HepG2 (cell line): ENCODE results near the gene USP30. TPM values are rescaled to one million over a fixed set of nuclear protein-coding genes. Genes with fewer than 3 reads are reported as not detected.

Experiments
- AGO2 ChIP-seq: fragments of 200-400 bp; formaldehyde crosslinking; optimal IDR thresholded peaks from 2 replicates; pipeline ENCODE3; 2017; ENCODE audit warnings: mild to moderate bottlenecking, low read depth, low read length, moderate library complexity
- BRCA1 ChIP-seq: sonication (generic); formaldehyde crosslinking; IDR thresholded peaks from 2 replicates; pipeline ENCODE4 v1.4.0; 2020; ENCODE audit warnings: missing genetic modification reagents
- CBX5 ChIP-seq: sonication (generic); formaldehyde crosslinking; IDR thresholded peaks from 2 replicates; pipeline ENCODE4 v1.4.0; 2020; ENCODE audit warnings: missing genetic modification reagents, borderline replicate concordance
- EHMT2 ChIP-seq: fragments of 200-600 bp; sonication (generic); IDR thresholded peaks from 2 replicates; pipeline ENCODE4 v1.7.0; 2017; ENCODE audit warnings: antibody characterized with exemption, low read depth, low read length, borderline replicate concordance
- GFI1 ChIP-seq: sonication (generic); formaldehyde crosslinking; IDR thresholded peaks from 2 replicates; pipeline ENCODE4 v1.5.0; 2020; ENCODE audit warnings: missing genetic modification reagents, mild to moderate bottlenecking, borderline replicate concordance
- HNRNPUL1 ChIP-seq: fragments of 200-400 bp; formaldehyde crosslinking; IDR thresholded peaks from 2 replicates; pipeline ENCODE4 v1.6.1; 2017; ENCODE audit warnings: low read depth, mild to moderate bottlenecking, low read length, moderate library complexity
- KDM2A ChIP-seq: sonication (generic); formaldehyde crosslinking; IDR thresholded peaks from 2 replicates; pipeline ENCODE4 v1.4.0; 2020; ENCODE audit warnings: low read depth, missing genetic modification reagents, borderline replicate concordance
- MAZ ChIP-seq, 2 experiments: sonication (generic) in 1 of 2; formaldehyde crosslinking in 1 of 2; IDR thresholded peaks; 2 replicates each; pipeline versions ENCODE4 v1.5.0 to v1.6.1; 2012 to 2020; ENCODE audit warnings: low read depth in 2 of 2, mild to moderate bottlenecking in 2 of 2, borderline replicate concordance in 1 of 2, improper control_type of control experiment in 1 of 2, low read length in 1 of 2, missing genetic modification reagents in 1 of 2, moderate library complexity in 1 of 2
- MYC ChIP-seq: sonication (generic); formaldehyde crosslinking; IDR thresholded peaks from 2 replicates; pipeline ENCODE4 v1.9.0; 2021; ENCODE audit warnings: missing genetic modification reagents, borderline replicate concordance
- MYNN ChIP-seq: sonication (generic); formaldehyde crosslinking; IDR thresholded peaks from 2 replicates; pipeline ENCODE4 v1.4.0; 2020; ENCODE audit warnings: mild to moderate bottlenecking, low read depth, missing genetic modification reagents
- REL ChIP-seq: sonication (generic); formaldehyde crosslinking; conservative IDR thresholded peaks from 2 replicates; pipeline ENCODE4 v1.8.0; 2022; ENCODE audit warnings: mild to moderate bottlenecking, missing genetic modification reagents, moderate library complexity
- YEATS2 ChIP-seq: sonication (generic); formaldehyde crosslinking; IDR thresholded peaks from 2 replicates; pipeline ENCODE4 v1.4.0; 2020; ENCODE audit warnings: missing genetic modification reagents, borderline replicate concordance
- ZNF256 ChIP-seq: sonication (generic); formaldehyde crosslinking; conservative IDR thresholded peaks from 2 replicates; pipeline ENCODE4 v1.4.0; 2020; ENCODE audit warnings: missing genetic modification reagents
- ZNF383 ChIP-seq: sonication (generic); formaldehyde crosslinking; IDR thresholded peaks from 2 replicates; pipeline ENCODE4 v1.4.0; 2020; ENCODE audit warnings: missing genetic modification reagents, mild to moderate bottlenecking, borderline replicate concordance
- ZNF550 ChIP-seq: sonication (generic); formaldehyde crosslinking; IDR thresholded peaks from 2 replicates; pipeline ENCODE4 v1.4.0; 2020; ENCODE audit warnings: mild to moderate bottlenecking, missing genetic modification reagents, borderline replicate concordance
- ZNF816 ChIP-seq: sonication (generic); formaldehyde crosslinking; IDR thresholded peaks from 2 replicates; pipeline ENCODE4 v1.8.0; 2022; ENCODE audit warnings: missing genetic modification reagents, mild to moderate bottlenecking, borderline replicate concordance
- polyA plus RNA-seq, 8 experiments: library from polyadenylated mRNA; depleted of rRNA in 3 of 8; stranded (reverse) in 7 of 8; unstranded in 1 of 8; fragments of >200 nt; fragmentation: Illumina TruSeq in 4 of 8; extraction: Trizol in 4 of 8; gene quantifications; 2 replicates each; pipeline versions ENCODE4 v1.2.1 to v1.2.3, GENCODE V29; 2011 to 2016; ENCODE audit warnings: low read depth in 4 of 8, missing spikeins in 1 of 8, mixed read lengths in 1 of 8; ENCODE audit not compliant: insufficient read depth in 1 of 8
- total RNA-seq, 5 experiments: library from RNA; depleted of rRNA; stranded (reverse); fragments of >200 nt; fragmentation: Illumina TruSeq; extraction: Trizol; gene quantifications; 2 replicates each; pipeline ENCODE4 v1.2.3, GENCODE V29; 2016; ENCODE audit warnings: low read depth in 1 of 5
- TF ChIP-seq, protein P1 (sequence below): sonication (generic); formaldehyde crosslinking; IDR thresholded peaks from 2 replicates; pipeline ENCODE4 v1.4.0; 2020; ENCODE audit warnings: missing genetic modification reagents, borderline replicate concordance
- TF ChIP-seq, protein P2 (sequence below): sonication (generic); formaldehyde crosslinking; IDR thresholded peaks from 2 replicates; pipeline ENCODE4 v1.5.1; 2020; ENCODE audit warnings: missing genetic modification reagents, mild to moderate bottlenecking, borderline replicate concordance
- TF ChIP-seq, protein P3 (sequence below): sonication (generic); formaldehyde crosslinking; IDR thresholded peaks from 2 replicates; pipeline ENCODE4 v1.5.0; 2020; ENCODE audit warnings: missing genetic modification reagents
- TF ChIP-seq, protein P4 (sequence below): sonication (generic); formaldehyde crosslinking; IDR thresholded peaks from 2 replicates; pipeline ENCODE4 v1.5.0; 2020; ENCODE audit warnings: missing genetic modification reagents

USP30 gene
- total and polyA plus RNA-seq, 2 of the 13 experiments (the other 11 are each of a cell fraction or from before 2014, with no cell fraction given) = 11.2 to 20.8 TPM

DNA sequence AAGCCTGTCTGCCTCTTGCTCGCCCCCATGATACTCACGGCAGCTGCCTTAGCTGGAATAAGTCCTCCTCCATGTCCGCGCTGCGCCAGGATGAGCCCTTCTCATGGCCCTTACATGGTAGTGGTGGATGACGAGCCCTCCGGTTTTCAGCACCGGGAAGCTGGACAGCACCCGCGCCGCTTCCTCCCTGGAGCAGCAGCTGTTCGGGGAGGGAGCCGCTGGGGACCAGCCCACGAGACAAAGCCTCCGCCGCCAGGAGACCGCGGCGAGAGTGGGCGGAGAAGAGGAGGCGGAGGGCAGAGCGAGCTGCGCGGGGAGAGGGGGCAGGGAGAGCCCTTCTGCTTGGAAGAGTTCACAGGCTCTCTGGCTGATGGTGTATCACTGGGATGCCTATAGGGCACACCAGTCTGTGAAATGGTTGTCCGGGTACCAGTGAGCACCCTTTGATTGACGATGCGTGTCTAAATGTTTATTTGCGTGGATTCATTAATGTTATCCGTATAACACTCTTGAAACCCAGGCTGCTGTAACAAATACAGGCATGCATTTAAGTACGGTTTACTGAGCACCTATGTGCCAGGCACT, 31.5 kb upstream of the USP30 start, which contains the start of gene SVOP (continued):
- peak; percentile 89; the same call in 1 of the 2 replicates for TF ChIP-seq BRCA1 (CRISPR knock-in tag)
- TF ChIP-seq KDM2A (CRISPR knock-in tag) = peak; percentile 89
- no peak for TF ChIP-seq ZNF550 (CRISPR knock-in tag)
- 0 out of 2 replicates have a peak, but pooled peaks have one; percentile 35 for TF ChIP-seq MAZ (IDR thresholded peaks at IDR 0.05; ENCODE audit: borderline replicate concordance, low read depth, low read length)
- no peak for TF ChIP-seq MAZ (CRISPR knock-in tag; IDR thresholded peaks at IDR 0.05; ENCODE audit: low read depth)
- peak; percentile 94 for TF ChIP-seq MYNN
- peak; percentile 97; the same call in 1 of the 2 replicates for TF ChIP-seq ZNF256 (CRISPR knock-in tag)
- TF ChIP-seq, protein P1, sequence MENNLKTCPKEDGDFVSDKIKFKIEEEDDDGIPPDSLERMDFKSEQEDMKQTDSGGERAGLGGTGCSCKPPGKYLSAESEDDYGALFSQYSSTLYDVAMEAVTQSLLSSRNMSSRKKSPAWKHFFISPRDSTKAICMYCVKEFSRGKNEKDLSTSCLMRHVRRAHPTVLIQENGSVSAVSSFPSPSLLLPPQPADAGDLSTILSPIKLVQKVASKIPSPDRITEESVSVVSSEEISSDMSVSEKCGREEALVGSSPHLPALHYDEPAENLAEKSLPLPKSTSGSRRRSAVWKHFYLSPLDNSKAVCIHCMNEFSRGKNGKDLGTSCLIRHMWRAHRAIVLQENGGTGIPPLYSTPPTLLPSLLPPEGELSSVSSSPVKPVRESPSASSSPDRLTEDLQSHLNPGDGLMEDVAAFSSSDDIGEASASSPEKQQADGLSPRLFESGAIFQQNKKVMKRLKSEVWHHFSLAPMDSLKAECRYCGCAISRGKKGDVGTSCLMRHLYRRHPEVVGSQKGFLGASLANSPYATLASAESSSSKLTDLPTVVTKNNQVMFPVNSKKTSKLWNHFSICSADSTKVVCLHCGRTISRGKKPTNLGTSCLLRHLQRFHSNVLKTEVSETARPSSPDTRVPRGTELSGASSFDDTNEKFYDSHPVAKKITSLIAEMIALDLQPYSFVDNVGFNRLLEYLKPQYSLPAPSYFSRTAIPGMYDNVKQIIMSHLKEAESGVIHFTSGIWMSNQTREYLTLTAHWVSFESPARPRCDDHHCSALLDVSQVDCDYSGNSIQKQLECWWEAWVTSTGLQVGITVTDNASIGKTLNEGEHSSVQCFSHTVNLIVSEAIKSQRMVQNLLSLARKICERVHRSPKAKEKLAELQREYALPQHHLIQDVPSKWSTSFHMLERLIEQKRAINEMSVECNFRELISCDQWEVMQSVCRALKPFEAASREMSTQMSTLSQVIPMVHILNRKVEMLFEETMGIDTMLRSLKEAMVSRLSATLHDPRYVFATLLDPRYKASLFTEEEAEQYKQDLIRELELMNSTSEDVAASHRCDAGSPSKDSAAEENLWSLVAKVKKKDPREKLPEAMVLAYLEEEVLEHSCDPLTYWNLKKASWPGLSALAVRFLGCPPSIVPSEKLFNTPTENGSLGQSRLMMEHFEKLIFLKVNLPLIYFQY = peak; percentile 73; the same call in 1 of the 2 replicates
- peak; percentile 57; the same call in 1 of the 2 replicates for TF ChIP-seq ZNF816
- TF ChIP-seq AGO2 = no peak
- TF ChIP-seq CBX5 = peak; percentile 74; the same call in 1 of the 2 replicates
- no peak for TF ChIP-seq GFI1 (CRISPR knock-in tag)
- TF ChIP-seq, protein P2, sequence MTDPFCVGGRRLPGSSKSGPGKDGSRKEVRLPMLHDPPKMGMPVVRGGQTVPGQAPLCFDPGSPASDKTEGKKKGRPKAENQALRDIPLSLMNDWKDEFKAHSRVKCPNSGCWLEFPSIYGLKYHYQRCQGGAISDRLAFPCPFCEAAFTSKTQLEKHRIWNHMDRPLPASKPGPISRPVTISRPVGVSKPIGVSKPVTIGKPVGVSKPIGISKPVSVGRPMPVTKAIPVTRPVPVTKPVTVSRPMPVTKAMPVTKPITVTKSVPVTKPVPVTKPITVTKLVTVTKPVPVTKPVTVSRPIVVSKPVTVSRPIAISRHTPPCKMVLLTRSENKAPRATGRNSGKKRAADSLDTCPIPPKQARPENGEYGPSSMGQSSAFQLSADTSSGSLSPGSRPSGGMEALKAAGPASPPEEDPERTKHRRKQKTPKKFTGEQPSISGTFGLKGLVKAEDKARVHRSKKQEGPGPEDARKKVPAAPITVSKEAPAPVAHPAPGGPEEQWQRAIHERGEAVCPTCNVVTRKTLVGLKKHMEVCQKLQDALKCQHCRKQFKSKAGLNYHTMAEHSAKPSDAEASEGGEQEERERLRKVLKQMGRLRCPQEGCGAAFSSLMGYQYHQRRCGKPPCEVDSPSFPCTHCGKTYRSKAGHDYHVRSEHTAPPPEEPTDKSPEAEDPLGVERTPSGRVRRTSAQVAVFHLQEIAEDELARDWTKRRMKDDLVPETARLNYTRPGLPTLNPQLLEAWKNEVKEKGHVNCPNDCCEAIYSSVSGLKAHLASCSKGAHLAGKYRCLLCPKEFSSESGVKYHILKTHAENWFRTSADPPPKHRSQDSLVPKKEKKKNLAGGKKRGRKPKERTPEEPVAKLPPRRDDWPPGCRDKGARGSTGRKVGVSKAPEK = no peak
- no peak for TF ChIP-seq ZNF383 (CRISPR knock-in tag)
- TF ChIP-seq REL (CRISPR knock-in tag) = peak; percentile 92
- peak; percentile 74; the same call in 1 of the 2 replicates for TF ChIP-seq YEATS2 (CRISPR knock-in tag)
- TF ChIP-seq MYC (CRISPR knock-in tag) = peak; percentile 65; the same call in 1 of the 2 replicates
- TF ChIP-seq HNRNPUL1 = no peak
- TF ChIP-seq, protein P3, sequence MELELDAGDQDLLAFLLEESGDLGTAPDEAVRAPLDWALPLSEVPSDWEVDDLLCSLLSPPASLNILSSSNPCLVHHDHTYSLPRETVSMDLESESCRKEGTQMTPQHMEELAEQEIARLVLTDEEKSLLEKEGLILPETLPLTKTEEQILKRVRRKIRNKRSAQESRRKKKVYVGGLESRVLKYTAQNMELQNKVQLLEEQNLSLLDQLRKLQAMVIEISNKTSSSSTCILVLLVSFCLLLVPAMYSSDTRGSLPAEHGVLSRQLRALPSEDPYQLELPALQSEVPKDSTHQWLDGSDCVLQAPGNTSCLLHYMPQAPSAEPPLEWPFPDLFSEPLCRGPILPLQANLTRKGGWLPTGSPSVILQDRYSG = peak; percentile 64; the same call in 1 of the 2 replicates
- peak; percentile 90; the same call in 1 of the 2 replicates for TF ChIP-seq EHMT2
- TF ChIP-seq, protein P4, sequence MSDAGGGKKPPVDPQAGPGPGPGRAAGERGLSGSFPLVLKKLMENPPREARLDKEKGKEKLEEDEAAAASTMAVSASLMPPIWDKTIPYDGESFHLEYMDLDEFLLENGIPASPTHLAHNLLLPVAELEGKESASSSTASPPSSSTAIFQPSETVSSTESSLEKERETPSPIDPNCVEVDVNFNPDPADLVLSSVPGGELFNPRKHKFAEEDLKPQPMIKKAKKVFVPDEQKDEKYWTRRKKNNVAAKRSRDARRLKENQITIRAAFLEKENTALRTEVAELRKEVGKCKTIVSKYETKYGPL (CRISPR knock-in tag) = peak; percentile 81; the same call in 1 of the 2 replicates
